ENCODE measurements around the gene ARHGEF17.

The ARHGEF17 gene

DNA sequence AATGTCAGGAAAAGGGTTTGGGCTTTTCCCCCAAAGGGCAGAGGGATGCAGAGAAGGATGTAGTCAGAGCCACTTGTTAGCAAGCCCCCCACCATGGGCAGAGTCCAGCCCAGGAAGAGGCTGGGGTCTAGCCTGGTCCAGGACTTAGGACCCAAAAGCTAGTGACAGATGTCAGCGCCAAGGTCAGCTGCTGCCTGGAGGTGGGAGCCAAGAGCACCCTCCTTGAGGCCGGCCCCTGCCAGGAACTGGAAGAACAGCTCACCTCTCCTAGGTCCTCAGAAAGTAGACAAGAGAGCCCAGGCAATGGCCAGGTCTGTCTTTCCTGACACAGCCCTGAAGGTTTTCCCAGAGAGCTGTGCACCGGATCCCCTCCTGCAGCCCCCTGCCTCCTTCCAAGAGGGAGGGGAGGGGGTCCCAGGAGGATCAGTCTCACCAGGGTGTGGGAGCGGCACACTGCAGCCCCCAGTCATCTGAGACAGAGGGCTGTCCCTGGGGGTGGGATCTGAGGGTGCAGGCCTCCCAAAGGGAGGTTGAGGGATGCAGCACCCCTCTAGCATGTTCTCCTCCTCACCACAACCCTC lies 14.6 kb upstream of the ARHGEF17 start:
- Histone ChIP-seq H3K9ac (ENCODE audit: low read depth, low read length) (no peak overlapping the region), H3K9me3 (ENCODE audit: control insufficient read depth, insufficient read depth, low read length) (no peaks in the 10 kb centered on the region), H3K4me1 (ENCODE audit: insufficient read depth, low read length) (peaks cover 6% of the 10 kb centered on the region; the same call in 1 of the 2 replicates), H3K36me3 (ENCODE audit: insufficient read depth, low read length) (no peaks in the 10 kb centered on the region)

DNA sequence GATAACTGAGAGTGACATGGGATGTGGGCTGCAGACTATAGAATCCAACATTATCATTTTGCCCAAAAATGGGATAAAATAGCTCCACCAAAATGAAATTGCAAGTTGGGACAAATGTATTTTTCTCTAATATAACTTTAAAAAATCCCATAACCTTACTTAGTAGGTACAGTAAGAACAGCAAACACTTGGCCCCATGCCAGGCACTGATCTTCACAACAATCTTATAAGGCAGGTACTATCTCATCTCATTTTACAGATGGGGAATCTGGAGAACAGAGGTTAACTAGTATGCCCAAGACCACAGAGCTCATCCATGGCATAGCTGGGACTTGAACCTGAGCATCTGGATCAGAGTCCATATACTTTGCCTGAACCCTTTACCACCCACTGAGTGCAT lies 13.5 kb upstream of the ARHGEF17 start:
- no peaks in the 10 kb centered on the region for H3K4me1 ChIP-seq (ENCODE audit: insufficient read depth, low read length)
- no peaks in the 10 kb centered on the region for H3K9me3 ChIP-seq (ENCODE audit: control insufficient read depth, insufficient read depth, low read length)
- H3K36me3 ChIP-seq (ENCODE audit: insufficient read depth, low read length), result no peaks in the 10 kb centered on the region
- H3K9ac ChIP-seq (ENCODE audit: low read depth, low read length), result no peak overlapping the region

DNA sequence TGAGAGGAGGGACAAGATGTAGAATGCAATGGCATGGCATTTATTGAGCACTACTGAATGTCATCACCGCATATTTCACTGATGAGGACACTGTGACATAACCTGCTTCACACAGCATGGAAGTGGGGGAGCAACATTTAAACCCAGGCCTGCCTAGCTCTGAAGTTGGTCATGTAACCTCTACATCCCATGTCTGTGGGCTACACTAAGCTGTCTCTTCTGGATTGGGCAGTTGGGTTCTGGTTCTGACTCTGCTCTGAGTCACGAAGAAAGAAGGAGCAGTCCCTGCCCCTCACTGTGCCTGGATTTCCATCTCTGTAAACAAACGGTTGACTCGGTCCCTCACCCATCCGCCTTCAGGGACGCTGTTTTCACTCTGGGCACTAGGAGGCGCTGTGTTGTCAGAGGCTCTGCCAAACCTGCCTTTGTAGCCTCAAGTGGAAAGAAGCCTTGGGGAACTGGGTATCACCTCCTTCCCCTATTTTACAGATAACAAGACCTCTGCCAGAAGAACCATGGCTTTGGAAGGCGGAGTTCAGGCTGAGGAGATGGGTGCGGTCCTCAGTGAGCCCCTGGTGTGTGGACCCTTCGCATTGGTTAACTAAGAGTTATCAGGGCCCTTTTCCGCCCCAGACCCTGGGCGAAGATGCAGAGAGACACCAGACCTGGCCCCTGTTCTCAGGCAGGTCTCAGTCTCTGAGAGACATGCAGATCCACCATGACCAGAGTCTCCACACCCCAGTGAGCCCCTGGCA lies 12.7 kb upstream of the ARHGEF17 start:
- no peak overlapping the region for H3K9ac ChIP-seq (ENCODE audit: low read depth, low read length)
- H3K36me3 ChIP-seq (ENCODE audit: insufficient read depth, low read length), result no peaks in the 10 kb centered on the region
- peaks cover 2% of the 10 kb centered on the region; the same call in 1 of the 2 replicates for H3K4me1 ChIP-seq (ENCODE audit: insufficient read depth, low read length)
- no peaks in the 10 kb centered on the region for H3K9me3 ChIP-seq (ENCODE audit: control insufficient read depth, insufficient read depth, low read length)

DNA sequence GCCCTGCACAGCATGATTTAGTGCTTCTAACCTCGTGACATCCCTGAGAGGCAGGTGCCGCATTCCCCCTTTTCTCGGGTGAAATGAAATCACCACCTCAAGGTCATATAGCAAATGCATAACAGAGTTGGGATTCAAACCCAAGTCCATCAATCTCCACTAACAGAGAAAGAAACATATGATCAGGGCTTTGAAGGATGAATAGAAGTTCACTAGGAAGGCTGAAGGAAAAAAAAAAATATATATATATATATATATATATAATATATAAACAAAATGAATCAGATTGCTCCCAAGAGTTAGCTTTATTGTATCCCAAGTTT lies 12.1 kb upstream of the ARHGEF17 start:
- Histone ChIP-seq H3K36me3 (ENCODE audit: insufficient read depth, low read length) (no peaks in the 10 kb centered on the region), H3K9me3 (ENCODE audit: control insufficient read depth, insufficient read depth, low read length) (no peaks in the 10 kb centered on the region), H3K9ac (ENCODE audit: low read depth, low read length) (no peak overlapping the region), H3K4me1 (ENCODE audit: insufficient read depth, low read length) (peaks cover 6% of the 10 kb centered on the region; the same call in 1 of the 2 replicates)

DNA sequence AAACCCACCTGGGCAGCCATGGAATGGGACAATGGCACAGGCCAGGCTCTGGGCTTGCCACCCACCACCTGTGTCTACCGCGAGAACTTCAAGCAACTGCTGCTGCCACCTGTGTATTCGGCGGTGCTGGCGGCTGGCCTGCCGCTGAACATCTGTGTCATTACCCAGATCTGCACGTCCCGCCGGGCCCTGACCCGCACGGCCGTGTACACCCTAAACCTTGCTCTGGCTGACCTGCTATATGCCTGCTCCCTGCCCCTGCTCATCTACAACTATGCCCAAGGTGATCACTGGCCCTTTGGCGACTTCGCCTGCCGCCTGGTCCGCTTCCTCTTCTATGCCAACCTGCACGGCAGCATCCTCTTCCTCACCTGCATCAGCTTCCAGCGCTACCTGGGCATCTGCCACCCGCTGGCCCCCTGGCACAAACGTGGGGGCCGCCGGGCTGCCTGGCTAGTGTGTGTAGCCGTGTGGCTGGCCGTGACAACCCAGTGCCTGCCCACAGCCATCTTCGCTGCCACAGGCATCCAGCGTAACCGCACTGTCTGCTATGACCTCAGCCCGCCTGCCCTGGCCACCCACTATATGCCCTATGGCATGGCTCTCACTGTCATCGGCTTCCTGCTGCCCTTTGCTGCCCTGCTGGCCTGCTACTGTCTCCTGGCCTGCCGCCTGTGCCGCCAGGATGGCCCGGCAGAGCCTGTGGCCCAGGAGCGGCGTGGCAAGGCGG lies 11.4 kb upstream of the ARHGEF17 start:
- H3K36me3 ChIP-seq (ENCODE audit: insufficient read depth, low read length), result no peaks in the 10 kb centered on the region
- peaks cover 6% of the 10 kb centered on the region; the same call in 1 of the 2 replicates for H3K4me1 ChIP-seq (ENCODE audit: insufficient read depth, low read length)
- H3K9me3 ChIP-seq (ENCODE audit: control insufficient read depth, insufficient read depth, low read length), result no peaks in the 10 kb centered on the region
- H3K9ac ChIP-seq (ENCODE audit: low read depth, low read length), result no peak overlapping the region

DNA sequence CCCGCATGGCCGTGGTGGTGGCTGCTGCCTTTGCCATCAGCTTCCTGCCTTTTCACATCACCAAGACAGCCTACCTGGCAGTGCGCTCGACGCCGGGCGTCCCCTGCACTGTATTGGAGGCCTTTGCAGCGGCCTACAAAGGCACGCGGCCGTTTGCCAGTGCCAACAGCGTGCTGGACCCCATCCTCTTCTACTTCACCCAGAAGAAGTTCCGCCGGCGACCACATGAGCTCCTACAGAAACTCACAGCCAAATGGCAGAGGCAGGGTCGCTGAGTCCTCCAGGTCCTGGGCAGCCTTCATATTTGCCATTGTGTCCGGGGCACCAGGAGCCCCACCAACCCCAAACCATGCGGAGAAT lies 10.9 kb upstream of the ARHGEF17 start:
- Histone ChIP-seq H3K9ac (ENCODE audit: low read depth, low read length) (no peak overlapping the region), H3K4me1 (ENCODE audit: insufficient read depth, low read length) (peaks cover 6% of the 10 kb centered on the region; the same call in 1 of the 2 replicates), H3K9me3 (ENCODE audit: control insufficient read depth, insufficient read depth, low read length) (no peaks in the 10 kb centered on the region), H3K36me3 (ENCODE audit: insufficient read depth, low read length) (no peaks in the 10 kb centered on the region)

DNA sequence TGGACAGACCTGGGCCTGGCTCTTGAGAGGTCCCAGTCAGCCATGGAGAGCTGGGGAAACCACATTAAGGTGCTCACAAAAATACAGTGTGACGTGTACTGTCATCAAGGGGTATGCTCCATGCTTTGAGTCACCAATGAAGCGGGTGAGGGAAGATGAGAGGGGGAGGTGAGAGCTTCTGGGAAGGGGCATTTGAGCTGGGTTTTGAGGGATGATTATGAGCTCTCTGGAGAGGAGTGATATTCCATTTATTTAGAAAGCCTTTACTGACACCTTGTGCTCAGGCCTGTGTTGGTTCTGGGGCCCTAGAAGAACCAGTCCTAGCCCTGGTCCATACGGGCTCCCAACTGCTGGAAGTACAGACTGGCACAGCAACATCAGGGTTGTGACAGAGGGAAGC lies 10.4 kb upstream of the ARHGEF17 start:
- Histone ChIP-seq H3K36me3 (ENCODE audit: insufficient read depth, low read length) (no peaks in the 10 kb centered on the region), H3K9ac (ENCODE audit: low read depth, low read length) (no peak overlapping the region), H3K9me3 (ENCODE audit: control insufficient read depth, insufficient read depth, low read length) (no peaks in the 10 kb centered on the region), H3K4me1 (ENCODE audit: insufficient read depth, low read length) (peaks cover 6% of the 10 kb centered on the region; the same call in 1 of the 2 replicates)

DNA sequence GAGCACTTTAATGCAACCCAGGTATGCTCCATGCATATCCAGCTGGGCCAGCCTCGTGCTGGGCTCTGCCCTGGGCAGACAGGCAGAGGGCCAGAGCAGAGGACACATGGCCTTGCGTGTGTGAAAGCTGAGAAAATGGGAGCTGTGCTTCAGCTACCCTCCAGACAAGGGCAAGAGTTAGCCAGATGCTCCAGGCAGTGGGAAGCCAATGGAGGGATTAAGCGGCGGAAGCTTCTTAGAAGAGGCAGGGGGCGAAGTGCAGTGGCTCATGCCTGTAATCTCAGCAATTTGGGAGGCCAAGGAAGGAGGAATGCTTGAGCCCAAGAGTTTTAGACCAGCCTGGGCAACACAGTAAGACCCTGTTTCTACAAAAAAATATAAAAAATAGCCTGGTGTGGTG lies 9.8 kb upstream of the ARHGEF17 start:
- no peaks in the 10 kb centered on the region for H3K36me3 ChIP-seq (ENCODE audit: insufficient read depth, low read length)
- H3K9me3 ChIP-seq (ENCODE audit: control insufficient read depth, insufficient read depth, low read length), result no peaks in the 10 kb centered on the region
- H3K4me1 ChIP-seq (ENCODE audit: insufficient read depth, low read length), result peaks cover 6% of the 10 kb centered on the region; the same call in 1 of the 2 replicates
- no peak overlapping the region for H3K9ac ChIP-seq (ENCODE audit: low read depth, low read length)

DNA sequence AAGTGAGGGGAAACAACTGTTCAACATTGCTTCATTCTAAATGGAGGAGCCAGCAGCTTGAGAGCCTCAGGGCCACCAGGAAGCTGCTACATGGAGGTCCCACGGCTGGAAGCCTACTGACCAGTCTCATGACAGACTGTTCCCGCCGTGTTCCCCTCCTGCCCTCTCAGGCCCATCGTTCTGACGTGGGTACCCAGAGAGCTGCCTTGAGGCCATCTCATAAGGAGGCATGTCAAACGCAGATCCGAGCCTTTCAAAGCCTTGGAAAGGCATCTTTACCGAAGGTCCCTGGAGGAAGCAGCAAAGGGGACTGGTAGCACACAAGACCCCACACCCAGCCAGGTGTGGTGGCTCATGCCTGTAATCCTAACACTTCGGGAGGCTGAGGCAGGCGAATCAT lies 8.3 kb upstream of the ARHGEF17 start:
- no peak overlapping the region for H3K9ac ChIP-seq (ENCODE audit: low read depth, low read length)
- H3K4me1 ChIP-seq (ENCODE audit: insufficient read depth, low read length), result peaks cover 6% of the 10 kb centered on the region; the same call in 1 of the 2 replicates
- no peaks in the 10 kb centered on the region for H3K36me3 ChIP-seq (ENCODE audit: insufficient read depth, low read length)
- H3K9me3 ChIP-seq (ENCODE audit: control insufficient read depth, insufficient read depth, low read length), result no peaks in the 10 kb centered on the region

DNA sequence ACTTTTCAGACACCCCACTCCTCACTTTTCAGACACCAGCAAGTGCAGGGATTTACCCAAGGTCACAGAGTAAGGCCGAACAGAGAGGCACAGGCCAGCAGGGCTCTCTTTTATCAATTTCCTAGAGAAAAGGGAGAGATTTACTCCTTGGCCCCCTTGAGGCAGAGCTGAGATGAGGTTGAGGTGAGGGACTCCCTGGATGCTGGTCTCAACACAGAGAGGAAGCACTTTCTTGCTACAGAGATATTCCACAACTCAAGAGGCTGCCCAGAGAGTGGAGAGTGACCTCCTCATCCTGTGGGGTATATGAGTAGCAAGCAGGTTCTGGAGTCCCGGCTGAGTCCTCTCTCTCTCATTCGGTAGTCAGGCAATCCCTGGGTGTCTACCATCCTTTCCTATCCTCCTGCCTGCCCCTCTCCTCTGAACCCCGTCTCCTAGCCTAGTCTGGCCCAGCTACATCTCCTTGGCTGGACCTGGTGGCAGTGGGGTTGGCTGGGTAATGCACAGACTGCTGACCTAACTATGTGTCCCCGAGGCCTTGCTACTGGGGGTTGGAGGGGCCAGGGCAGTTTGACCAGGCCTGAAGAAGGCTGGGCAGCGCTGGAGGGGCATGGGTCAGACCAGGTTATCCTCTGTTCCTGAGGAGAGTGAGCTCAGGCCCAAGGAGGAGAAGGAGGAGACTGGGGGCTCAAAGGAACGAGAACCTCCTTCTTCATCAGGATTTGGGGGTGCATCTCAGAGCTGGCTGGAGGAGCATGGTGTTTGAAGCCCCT lies 1.8 kb upstream of the ARHGEF17 start:
- peaks cover 4% of the 10 kb centered on the region; the same call in 1 of the 2 replicates for H3K4me1 ChIP-seq (ENCODE audit: insufficient read depth, low read length)
- no peak overlapping the region for H3K9ac ChIP-seq (ENCODE audit: low read depth, low read length)
- no peaks in the 10 kb centered on the region for H3K9me3 ChIP-seq (ENCODE audit: control insufficient read depth, insufficient read depth, low read length)
- H3K36me3 ChIP-seq (ENCODE audit: insufficient read depth, low read length), result no peaks in the 10 kb centered on the region

DNA sequence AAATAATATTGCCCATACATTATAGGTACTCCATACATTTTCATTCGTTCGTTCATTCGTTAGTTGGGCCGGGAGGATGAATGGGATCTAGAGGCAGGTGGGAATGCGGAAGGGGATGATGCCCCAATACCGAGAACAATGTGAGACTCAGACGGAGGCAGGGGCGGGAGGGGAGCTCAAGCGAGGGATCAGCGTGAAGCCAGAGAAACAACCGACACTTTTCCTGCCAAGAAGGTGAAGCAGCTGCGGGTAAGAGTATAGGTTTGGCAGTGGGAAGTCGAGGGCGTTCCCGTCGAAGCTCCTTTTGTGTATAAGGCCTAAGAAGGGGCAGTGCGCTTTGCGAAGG lies 1.1 kb upstream of the ARHGEF17 start:
- Histone ChIP-seq H3K36me3 (ENCODE audit: insufficient read depth, low read length) (no peaks in the 10 kb centered on the region), H3K9ac (ENCODE audit: low read depth, low read length) (peak overlapping the region; percentile 37), H3K9me3 (ENCODE audit: control insufficient read depth, insufficient read depth, low read length) (no peaks in the 10 kb centered on the region), H3K4me1 (ENCODE audit: insufficient read depth, low read length) (peaks cover 4% of the 10 kb centered on the region; the same call in 1 of the 2 replicates)

DNA sequence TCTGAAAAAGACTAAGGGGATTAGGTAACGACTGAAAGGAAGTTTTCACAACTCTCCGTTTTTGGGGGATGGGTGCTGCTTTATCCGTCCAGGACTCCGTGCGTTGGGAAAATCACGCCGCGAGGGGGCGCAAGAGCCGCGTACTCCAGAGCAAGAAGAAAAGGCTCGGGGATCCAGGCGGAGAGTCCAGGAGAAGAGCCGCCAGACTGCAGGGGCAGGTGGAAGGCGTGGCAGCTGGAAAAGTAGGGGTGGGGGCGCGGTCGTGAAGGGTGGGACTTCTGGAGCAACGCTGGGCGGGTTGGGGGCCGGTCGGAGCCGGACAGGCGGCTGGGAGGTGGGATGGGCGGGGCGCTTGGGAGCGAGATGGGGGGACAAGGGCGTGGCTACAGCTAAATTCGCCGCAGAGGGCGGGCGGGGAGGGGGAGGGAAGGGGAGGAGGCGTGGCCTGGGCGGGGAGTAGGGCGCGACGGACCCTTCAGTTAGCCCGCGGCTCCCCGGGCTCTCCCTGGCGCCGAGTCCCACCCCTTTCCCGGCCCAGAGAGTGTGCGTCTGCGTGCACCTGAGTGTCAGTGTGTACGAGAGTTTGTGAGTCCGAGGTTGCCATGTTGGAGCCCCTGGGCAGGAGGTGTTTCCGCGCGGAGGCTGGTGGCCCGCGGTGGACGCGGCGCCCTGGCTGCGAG lies 613 bp upstream of the ARHGEF17 start:
- peak overlapping the region; percentile 75 for H3K9ac ChIP-seq (ENCODE audit: low read depth, low read length)
- no peaks in the 10 kb centered on the region for H3K36me3 ChIP-seq (ENCODE audit: insufficient read depth, low read length)
- H3K9me3 ChIP-seq (ENCODE audit: control insufficient read depth, insufficient read depth, low read length), result no peaks in the 10 kb centered on the region
- H3K4me1 ChIP-seq (ENCODE audit: insufficient read depth, low read length), result peaks cover 4% of the 10 kb centered on the region; the same call in 1 of the 2 replicates

DNA sequence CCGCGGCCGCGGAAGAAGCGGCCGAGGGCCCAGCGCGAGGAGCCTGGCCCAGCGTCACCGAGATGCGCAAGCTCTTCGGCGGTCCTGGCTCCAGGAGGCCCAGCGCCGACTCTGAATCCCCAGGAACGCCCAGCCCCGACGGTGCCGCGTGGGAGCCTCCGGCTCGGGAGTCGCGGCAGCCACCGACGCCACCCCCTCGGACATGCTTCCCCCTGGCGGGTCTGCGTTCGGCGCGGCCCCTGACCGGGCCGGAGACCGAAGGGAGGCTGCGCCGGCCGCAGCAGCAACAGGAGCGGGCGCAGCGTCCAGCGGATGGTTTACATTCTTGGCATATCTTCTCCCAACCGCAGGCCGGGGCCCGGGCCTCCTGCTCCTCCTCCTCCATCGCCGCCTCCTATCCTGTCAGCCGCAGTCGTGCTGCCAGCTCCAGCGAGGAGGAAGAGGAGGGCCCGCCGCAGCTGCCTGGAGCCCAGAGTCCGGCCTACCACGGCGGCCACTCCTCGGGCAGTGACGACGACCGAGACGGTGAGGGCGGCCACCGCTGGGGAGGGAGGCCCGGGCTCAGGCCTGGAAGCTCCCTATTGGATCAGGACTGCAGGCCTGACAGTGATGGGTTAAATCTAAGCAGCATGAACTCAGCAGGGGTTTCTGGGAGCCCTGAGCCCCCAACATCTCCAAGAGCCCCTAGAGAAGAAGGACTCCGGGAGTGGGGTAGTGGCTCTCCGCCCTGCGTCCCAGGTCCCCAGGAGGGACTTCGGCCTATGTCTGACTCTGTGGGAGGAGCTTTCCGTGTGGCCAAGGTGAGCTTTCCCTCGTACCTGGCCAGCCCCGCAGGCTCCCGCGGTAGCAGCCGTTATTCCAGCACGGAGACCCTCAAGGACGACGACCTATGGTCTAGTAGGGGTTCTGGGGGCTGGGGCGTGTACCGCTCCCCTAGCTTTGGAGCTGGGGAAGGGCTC lies 1.2 kb downstream of the ARHGEF17 start:
- Histone ChIP-seq H3K9ac (ENCODE audit: low read depth, low read length) (peak overlapping the region; percentile 75), H3K9me3 (ENCODE audit: control insufficient read depth, insufficient read depth, low read length) (no peaks in the 10 kb centered on the region), H3K4me1 (ENCODE audit: insufficient read depth, low read length) (peaks cover 6% of the 10 kb centered on the region; the same call in 1 of the 2 replicates), H3K36me3 (ENCODE audit: insufficient read depth, low read length) (no peaks in the 10 kb centered on the region)
